IPS-15b (cell line): Measurements from ENCODE around the gene FAM83B.
"Not testable (repeated sequence)": the region's sequence is repeated elsewhere in the genome, so short reads cannot be mapped to it uniquely, and the experiment has no call there.

Experiments
- H3K27me3 ChIP-seq: one replicate; pipeline ENCODE4 v1.6.1; 2013; ENCODE audit warnings: low read length; ENCODE audit not compliant: control insufficient read depth, insufficient read depth
- H3K36me3 ChIP-seq: one replicate; pipeline ENCODE4 v1.6.1; 2013; ENCODE audit warnings: low read length; ENCODE audit not compliant: control insufficient read depth, insufficient read depth
- H3K4me1 ChIP-seq: one replicate; pipeline ENCODE4 v1.6.1; 2013; ENCODE audit warnings: mild to moderate bottlenecking, low read length; ENCODE audit not compliant: control insufficient read depth, insufficient read depth
- H3K4me3 ChIP-seq: one replicate; pipeline ENCODE4 v1.5.1; 2013; ENCODE audit warnings: low read depth, low read length
- H3K9ac ChIP-seq: one replicate; pipeline ENCODE4 v1.6.1; 2013; ENCODE audit warnings: low read depth, mild to moderate bottlenecking, low read length
- H3K9me3 ChIP-seq: one replicate; pipeline ENCODE4 v1.6.1; 2013; ENCODE audit warnings: mild to moderate bottlenecking, low read length; ENCODE audit not compliant: control insufficient read depth, insufficient read depth

FAM83B gene

GRCh38 chr6:54846243-54846856, at the start of gene FAM83B:
FAM83B (plus strand) TSS chr6:54846771; CDS start chr6:54870247, 23,476 bp downstream.
- H3K9me3 ChIP-seq: no peaks in the 10 kb centered on the region
- H3K27me3 ChIP-seq: peaks cover 13% of the 10 kb centered on the region
- peaks cover 7% of the 10 kb centered on the region for H3K4me1 ChIP-seq
- no peaks in the 10 kb centered on the region for H3K36me3 ChIP-seq
- H3K9ac ChIP-seq: peak within 1 kb of the TSS; percentile 90
- H3K4me3 ChIP-seq: peak within 1 kb of the TSS; percentile 64

- not testable (repeated sequence) for H3K36me3 ChIP-seq, H3K4me1 ChIP-seq, H3K4me3 ChIP-seq, H3K27me3 ChIP-seq, H3K9ac ChIP-seq, H3K9me3 ChIP-seq
These were observed 49.7 kb upstream of the FAM83B start for GRCh38 chr6:54796918-54797317.

GRCh38 chr6:54800050-54800600, 46.4 kb upstream of the FAM83B start:
- H3K9me3 ChIP-seq: no peaks in the 10 kb centered on the region
- no peak overlapping the region for H3K9ac ChIP-seq
- H3K4me3 ChIP-seq: no peak overlapping the region
- no peaks in the 10 kb centered on the region for H3K36me3 ChIP-seq
- peaks cover 7% of the 10 kb centered on the region for H3K4me1 ChIP-seq
- H3K27me3 ChIP-seq: no peaks in the 10 kb centered on the region

GRCh38 chr6:54801244-54801643, 45.3 kb upstream of the FAM83B start:
- Histone ChIP-seq H3K4me3 (no peak overlapping the region), H3K36me3 (no peaks in the 10 kb centered on the region), H3K4me1 (peaks cover 7% of the 10 kb centered on the region), H3K9me3 (no peaks in the 10 kb centered on the region), H3K27me3 (no peaks in the 10 kb centered on the region), H3K9ac (no peak overlapping the region)

- H3K4me1 ChIP-seq: peaks cover 7% of the 10 kb centered on the region
- no peak overlapping the region for H3K4me3 ChIP-seq
These were observed 44.9 kb upstream of the FAM83B start for GRCh38 chr6:54801669-54802068.

GRCh38 chr6:54802775-54803634, 43.6 kb upstream of the FAM83B start:
- Histone ChIP-seq H3K9ac (no peak overlapping the region), H3K36me3 (no peaks in the 10 kb centered on the region), H3K4me3 (no peak overlapping the region), H3K9me3 (no peaks in the 10 kb centered on the region), H3K4me1 (peaks cover 7% of the 10 kb centered on the region), H3K27me3 (no peaks in the 10 kb centered on the region)

More at GRCh38 chr6:54801669-54802068, 44.9 kb upstream of the FAM83B start:
- H3K9me3 ChIP-seq: no peaks in the 10 kb centered on the region
- H3K27me3 ChIP-seq: no peaks in the 10 kb centered on the region
- no peak overlapping the region for H3K9ac ChIP-seq
- H3K36me3 ChIP-seq: no peaks in the 10 kb centered on the region

- H3K4me3 ChIP-seq: no peak overlapping the region
- H3K36me3 ChIP-seq: no peaks in the 10 kb centered on the region
- no peaks in the 10 kb centered on the region for H3K27me3 ChIP-seq
- H3K9ac ChIP-seq: no peak overlapping the region
- H3K9me3 ChIP-seq: no peaks in the 10 kb centered on the region
- peaks cover 7% of the 10 kb centered on the region for H3K4me1 ChIP-seq
These were observed 41.5 kb upstream of the FAM83B start for GRCh38 chr6:54805077-54805476.

- no peak overlapping the region for H3K9ac ChIP-seq
- H3K4me1 ChIP-seq: no peaks in the 10 kb centered on the region
- no peaks in the 10 kb centered on the region for H3K27me3 ChIP-seq
- no peak overlapping the region for H3K4me3 ChIP-seq
- H3K9me3 ChIP-seq: no peaks in the 10 kb centered on the region
- H3K36me3 ChIP-seq: no peaks in the 10 kb centered on the region
These were observed 36.4 kb upstream of the FAM83B start for GRCh38 chr6:54810147-54810546.

GRCh38 chr6:54813892-54814291, 32.7 kb upstream of the FAM83B start:
- Histone ChIP-seq H3K4me3 (no peak overlapping the region), H3K9ac (no peak overlapping the region), H3K9me3 (no peaks in the 10 kb centered on the region), H3K27me3 (no peaks in the 10 kb centered on the region), H3K4me1 (no peaks in the 10 kb centered on the region), H3K36me3 (no peaks in the 10 kb centered on the region)

- Histone ChIP-seq H3K36me3 (no peaks in the 10 kb centered on the region), H3K9me3 (no peaks in the 10 kb centered on the region), H3K9ac (no peak overlapping the region), H3K4me1 (no peaks in the 10 kb centered on the region), H3K27me3 (no peaks in the 10 kb centered on the region), H3K4me3 (no peak overlapping the region)
These were observed 29.3 kb upstream of the FAM83B start for GRCh38 chr6:54817236-54817635.

GRCh38 chr6:54817834-54818233, 28.7 kb upstream of the FAM83B start:
- no peaks in the 10 kb centered on the region for H3K27me3 ChIP-seq
- no peaks in the 10 kb centered on the region for H3K4me1 ChIP-seq
- no peaks in the 10 kb centered on the region for H3K36me3 ChIP-seq
- no peak overlapping the region for H3K9ac ChIP-seq
- H3K4me3 ChIP-seq: no peak overlapping the region
- H3K9me3 ChIP-seq: no peaks in the 10 kb centered on the region

GRCh38 chr6:54824225-54824624, 22.3 kb upstream of the FAM83B start:
- not testable (repeated sequence) for H3K27me3 ChIP-seq, H3K4me1 ChIP-seq

More at GRCh38 chr6:54824225-54824624, 22.3 kb upstream of the FAM83B start:
- not testable (repeated sequence) for H3K9me3 ChIP-seq, H3K9ac ChIP-seq, H3K4me3 ChIP-seq, H3K36me3 ChIP-seq
